HG02623 (cell line): ENCODE data around the gene SGSM2.
"Not testable (repeated sequence)": the region's sequence is repeated elsewhere in the genome, so short reads cannot be mapped to it uniquely, and the experiment has no call there.

Source experiments
- ATAC-seq: cut with Tn5 transposase; IDR thresholded peaks from one replicate; pipeline ENCODE4 v1.9.1; 2021; ENCODE audit warnings: moderate library complexity; ENCODE audit not compliant: unreplicated experiment

The SGSM2 gene, protein sequence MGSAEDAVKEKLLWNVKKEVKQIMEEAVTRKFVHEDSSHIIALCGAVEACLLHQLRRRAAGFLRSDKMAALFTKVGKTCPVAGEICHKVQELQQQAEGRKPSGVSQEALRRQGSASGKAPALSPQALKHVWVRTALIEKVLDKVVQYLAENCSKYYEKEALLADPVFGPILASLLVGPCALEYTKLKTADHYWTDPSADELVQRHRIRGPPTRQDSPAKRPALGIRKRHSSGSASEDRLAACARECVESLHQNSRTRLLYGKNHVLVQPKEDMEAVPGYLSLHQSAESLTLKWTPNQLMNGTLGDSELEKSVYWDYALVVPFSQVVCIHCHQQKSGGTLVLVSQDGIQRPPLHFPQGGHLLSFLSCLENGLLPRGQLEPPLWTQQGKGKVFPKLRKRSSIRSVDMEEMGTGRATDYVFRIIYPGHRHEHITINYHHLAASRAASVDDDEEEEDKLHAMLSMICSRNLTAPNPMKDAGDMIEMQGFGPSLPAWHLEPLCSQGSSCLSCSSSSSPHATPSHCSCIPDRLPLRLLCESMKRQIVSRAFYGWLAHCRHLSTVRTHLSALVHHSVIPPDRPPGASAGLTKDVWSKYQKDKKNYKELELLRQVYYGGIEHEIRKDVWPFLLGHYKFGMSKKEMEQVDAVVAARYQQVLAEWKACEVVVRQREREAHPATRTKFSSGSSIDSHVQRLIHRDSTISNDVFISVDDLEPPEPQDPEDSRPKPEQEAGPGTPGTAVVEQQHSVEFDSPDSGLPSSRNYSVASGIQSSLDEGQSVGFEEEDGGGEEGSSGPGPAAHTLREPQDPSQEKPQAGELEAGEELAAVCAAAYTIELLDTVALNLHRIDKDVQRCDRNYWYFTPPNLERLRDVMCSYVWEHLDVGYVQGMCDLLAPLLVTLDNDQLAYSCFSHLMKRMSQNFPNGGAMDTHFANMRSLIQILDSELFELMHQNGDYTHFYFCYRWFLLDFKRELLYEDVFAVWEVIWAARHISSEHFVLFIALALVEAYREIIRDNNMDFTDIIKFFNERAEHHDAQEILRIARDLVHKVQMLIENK

DNA sequence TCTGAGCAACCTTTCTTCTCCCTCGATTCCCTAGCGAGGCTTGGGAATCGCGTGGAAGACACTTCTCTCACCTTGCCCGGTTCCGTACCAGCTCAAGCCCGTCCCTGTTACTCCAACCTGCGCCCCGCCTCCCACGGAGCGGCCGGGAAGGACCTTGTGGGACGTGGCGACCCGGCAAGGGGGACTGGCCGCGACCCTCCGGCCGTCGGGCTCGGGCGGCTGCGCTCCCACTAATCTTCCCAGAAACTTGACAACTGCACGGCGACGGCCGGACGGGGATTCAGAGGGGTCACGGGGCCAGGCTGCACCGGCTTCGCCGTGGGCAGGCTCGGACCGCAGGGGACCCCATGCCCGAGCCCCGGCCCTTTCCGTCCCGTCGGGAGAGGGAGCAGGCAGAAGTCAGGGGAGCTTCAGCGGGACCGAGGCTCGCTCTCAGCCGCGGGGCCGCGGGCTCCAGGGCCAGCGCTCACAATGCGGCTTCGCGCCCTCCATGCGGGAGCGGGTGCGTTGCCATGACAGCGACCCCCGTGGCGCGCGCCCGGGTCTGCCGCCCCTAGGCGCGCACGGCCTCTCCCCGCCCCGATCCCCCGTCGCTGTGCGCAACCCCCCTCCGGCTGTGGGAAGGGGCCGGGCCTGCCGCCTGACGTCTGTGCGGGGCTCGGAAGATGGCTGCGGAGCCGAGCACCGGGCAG, at the start of gene SGSM2:
Gene SGSM2 (plus strand): TSS at position 650 of the 692 bp plus-strand sequence. CDS start 188 bp downstream, outside the sequence.
- ATAC-seq, result no peak

DNA sequence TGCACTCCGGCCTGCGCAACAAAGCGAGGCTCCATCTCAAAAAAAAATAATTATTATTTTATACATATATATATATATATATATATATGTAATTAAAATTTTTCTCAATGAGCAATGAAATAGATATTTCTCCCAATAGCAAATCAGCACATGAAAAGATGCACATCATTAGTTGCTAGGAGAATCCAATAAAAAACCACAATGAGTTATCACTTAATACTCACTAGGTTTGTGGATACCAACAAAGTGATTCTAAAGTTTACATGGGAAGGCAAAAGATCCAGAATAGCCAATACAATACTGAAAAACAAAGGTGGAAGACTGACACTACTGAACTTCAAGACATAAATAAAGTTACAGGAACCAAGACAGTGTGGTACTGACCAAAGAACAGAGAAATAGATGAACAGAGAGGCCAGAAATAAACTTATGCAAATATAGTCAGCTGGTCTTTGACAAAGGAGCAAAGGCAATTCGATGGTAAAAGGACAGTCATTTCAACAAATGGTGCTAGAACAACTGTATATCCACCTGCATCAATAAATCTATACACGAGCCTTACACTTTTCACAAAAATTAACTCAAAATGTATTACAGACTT, 47.3 kb upstream of the SGSM2 start:
- no peak for ATAC-seq

DNA sequence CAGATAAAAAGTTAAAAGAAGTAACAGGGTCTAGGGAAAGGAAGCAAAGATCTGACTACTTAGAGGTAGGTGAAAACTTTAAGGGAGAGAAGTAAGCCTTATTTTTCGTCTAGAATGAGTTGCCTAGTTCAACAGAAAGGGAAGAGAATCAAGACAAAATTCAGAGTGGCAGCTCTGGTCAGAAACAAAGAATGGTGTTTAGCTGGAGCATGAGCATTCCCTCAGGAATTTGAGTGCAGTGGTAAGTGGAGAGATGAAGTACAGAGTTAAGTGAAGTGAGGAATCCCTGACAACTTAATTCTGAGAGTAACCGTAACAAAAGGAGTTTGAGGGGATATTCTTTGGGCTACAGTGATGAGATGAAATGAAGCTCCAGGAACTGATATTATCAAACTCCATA, 45.2 kb upstream of the SGSM2 start:
- no peak for ATAC-seq

DNA sequence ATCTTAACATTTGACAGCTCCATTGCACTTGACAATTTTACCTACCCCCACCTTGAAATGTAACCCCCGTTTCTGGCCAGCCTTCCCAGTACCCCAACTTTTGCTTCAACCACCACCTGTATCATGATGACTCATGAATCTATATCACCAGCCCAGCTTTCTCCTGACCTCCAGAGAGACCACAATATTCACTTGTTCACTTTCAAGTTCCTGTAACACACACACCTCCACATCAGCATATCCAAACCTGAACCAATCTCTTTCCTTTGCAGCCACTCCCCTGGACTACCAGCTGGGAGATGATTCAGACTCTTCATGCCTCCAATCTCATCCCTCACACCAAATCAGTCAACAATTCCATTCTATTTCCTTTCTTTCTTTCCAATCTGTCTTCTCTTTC, 41.7 kb upstream of the SGSM2 start:
- no peak for ATAC-seq

DNA sequence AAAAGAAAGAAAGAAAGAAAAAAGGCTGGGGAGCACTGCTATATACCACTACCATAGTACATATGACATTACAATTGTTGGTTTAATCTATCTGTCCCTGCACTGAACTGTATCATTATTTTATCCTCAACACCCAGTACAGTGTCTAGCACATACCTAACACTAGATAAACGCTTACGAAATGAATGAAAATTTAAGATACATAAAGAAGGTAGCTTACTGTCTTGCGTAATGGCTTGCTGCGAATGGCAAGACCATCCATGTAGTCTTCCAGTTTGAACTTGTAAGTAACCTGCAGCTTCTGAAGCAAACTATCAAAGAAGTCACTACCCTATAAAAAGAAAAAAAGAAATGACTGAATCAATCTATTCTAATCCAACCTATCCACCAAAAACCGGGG, 40.3 kb upstream of the SGSM2 start:
- ATAC-seq, result no peak

DNA sequence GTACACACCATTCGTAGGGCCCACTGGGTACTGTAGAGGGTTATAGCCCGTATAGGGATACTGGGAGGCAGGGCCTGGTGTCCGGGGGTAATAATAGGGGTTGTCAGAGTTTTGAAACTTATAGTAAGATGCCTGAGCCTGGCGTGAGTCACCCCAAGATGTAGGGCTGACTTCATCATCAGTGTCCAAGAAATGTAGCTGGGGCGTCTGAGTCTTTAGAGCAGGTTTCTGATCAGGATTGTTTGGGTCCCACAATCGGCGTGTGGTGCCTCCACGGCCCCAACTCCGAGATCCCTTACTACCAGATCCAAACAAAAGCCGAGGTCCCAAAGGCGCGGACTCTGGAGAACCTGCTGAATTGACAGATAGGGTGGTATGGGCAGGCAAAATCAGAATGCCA, 38.2 kb upstream of the SGSM2 start:
- ATAC-seq, result no peak

DNA sequence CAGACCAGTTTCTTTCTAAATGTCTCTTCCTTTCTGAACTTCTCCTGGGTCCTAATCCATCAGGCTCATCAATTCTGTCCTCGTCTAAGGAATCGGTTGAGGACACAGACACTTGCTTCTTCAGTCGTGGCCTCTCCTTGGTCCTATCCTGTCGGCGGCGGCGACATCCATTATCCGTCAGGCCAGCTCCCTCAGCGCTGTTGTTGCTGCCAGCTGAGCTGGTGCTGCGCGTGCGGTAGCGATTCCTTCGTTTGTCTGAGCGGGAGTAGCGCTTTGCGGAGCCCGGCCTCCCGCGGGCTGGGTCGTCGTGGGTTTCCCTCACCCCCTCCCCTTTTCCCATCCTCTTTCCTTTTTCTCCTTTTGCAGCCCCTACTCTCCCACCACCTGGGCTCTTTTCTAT, 37.5 kb upstream of the SGSM2 start:
- ATAC-seq, result no peak

- peak; percentile 3 for ATAC-seq
These were observed 34.5 kb upstream of the SGSM2 start for GRCh38 chr17:2302778-2303203.

GRCh38 chr17:2303204-2304188, 33.8 kb upstream of the SGSM2 start, which contains the start of the genes SMG6 and SRR:
Gene SMG6, minus strand, starts transcription at chr17:2303785. Its CDS starts 65 bp downstream, at chr17:2303720.
Gene SRR, plus strand, starts transcription at chr17:2303950. Its CDS starts 11,611 bp downstream, at chr17:2315561.
- ATAC-seq, result peak; percentile 72

- no peak for ATAC-seq
These were observed 32.4 kb upstream of the SGSM2 start for GRCh38 chr17:2304931-2305330.

- no peak for ATAC-seq
These were observed 27.8 kb upstream of the SGSM2 start for GRCh38 chr17:2309338-2310154.

GRCh38 chr17:2312736-2313135, 24.6 kb upstream of the SGSM2 start:
- no peak for ATAC-seq

GRCh38 chr17:2316916-2317205, 20.4 kb upstream of the SGSM2 start:
- ATAC-seq, result not testable (repeated sequence)

GRCh38 chr17:2317796-2318195, 19.5 kb upstream of the SGSM2 start:
- ATAC-seq, result no peak

GRCh38 chr17:2319051-2319450, 18.2 kb upstream of the SGSM2 start:
- ATAC-seq, result no peak

DNA sequence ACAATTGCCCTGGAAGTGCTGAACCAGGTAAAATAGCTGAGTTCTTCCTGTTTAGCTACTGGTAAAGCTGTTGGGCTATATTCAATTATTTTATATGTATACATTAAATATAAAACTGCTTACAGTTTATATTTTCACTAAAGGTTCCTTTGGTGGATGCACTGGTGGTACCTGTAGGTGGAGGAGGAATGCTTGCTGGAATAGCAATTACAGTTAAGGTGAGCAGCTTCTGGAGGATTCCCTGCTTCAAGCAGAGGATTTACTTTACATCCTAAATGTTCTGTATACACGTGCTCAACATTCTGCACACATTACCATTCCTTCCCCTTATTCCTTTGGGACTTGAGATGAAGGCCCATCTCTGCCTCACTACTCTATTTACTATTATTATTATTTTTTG, 15.9 kb upstream of the SGSM2 start:
- ATAC-seq, result no peak

DNA sequence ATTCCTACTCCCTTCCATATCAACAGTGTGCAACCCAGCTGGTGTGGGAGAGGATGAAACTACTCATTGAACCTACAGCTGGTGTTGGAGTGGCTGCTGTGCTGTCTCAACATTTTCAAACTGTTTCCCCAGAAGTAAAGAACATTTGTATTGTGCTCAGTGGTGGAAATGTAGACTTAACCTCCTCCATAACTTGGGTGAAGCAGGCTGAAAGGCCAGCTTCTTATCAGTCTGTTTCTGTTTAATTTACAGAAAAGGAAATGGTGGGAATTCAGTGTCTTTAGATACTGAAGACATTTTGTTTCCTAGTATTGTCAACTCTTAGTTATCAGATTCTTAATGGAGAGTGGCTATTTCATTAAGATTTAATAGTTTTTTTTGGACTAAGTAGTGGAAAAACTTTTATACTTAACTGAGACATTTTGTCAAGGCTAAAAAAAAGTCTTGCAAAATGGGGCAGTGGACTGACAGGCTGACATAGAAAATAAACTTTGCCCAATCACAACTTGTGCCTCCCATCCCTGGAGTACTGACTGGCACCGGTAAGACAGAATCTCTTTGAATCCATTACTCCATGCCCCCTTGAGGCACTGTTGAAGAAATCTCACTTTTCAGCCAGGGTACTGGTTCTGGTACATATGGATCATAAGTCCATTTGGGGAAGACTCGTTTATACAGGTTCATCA, 13.5 kb upstream of the SGSM2 start:
- ATAC-seq, result no peak

DNA sequence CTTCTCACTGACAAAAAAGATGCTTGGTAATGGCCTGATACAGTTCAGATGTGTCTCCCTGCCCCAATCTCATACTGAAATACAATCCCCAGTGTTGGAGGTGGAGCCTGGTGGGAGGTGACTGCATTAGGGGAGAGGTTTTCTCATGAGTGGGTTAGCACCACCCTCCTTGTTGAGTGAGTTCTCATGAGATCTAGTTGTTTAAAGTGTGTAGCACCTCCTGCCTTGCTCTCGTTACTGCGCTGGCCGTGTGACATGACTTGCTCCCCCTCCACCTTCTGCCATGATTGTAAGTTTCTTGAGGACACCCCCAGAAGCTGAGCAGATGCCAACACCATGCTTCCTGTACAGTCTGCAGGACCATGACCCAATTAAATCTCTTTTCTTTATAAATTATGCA, 6.0 kb upstream of the SGSM2 start:
- ATAC-seq, result no peak
